GM23248 (cell line): Measurements from ENCODE around the gene GTF2H3. TPM values are rescaled to one million over a fixed set of nuclear protein-coding genes. Genes with fewer than 3 reads are reported as not detected.

ENCODE experiments used
- DNase-seq: peaks from one replicate; pipeline ENCODE4 v3.0.0-alpha.2; 2015
- H2AFZ ChIP-seq: fragments of 200-600 bp; sonication (generic); 2 replicates; pipeline ENCODE4 v1.6.1; 2016; ENCODE audit warnings: antibody characterized with exemption
- H3F3A ChIP-seq: fragments of 200-600 bp; sonication (generic); 2 replicates; pipeline ENCODE4 v1.6.1; 2016; ENCODE audit warnings: mild to moderate bottlenecking, antibody characterized with exemption, mixed run types; ENCODE audit not compliant: insufficient read depth
- H3K27ac ChIP-seq: fragments of 200-600 bp; sonication (generic); 2 replicates; pipeline ENCODE4 v1.5.1; 2016; ENCODE audit warnings: mild to moderate bottlenecking
- H3K27me3 ChIP-seq: fragments of 200-600 bp; sonication (generic); replicated peaks from 2 replicates; pipeline ENCODE4 v1.6.1; 2016; ENCODE audit warnings: mild to moderate bottlenecking; ENCODE audit not compliant: insufficient read depth
- H3K36me3 ChIP-seq: fragments of 200-600 bp; sonication (generic); 2 replicates; pipeline ENCODE4 v1.6.1; 2016; ENCODE audit warnings: low read depth, mild to moderate bottlenecking
- H3K4me1 ChIP-seq: fragments of 200-600 bp; sonication (generic); 2 replicates; pipeline ENCODE4 v1.6.1; 2016; ENCODE audit warnings: mild to moderate bottlenecking; ENCODE audit not compliant: insufficient read depth
- H3K4me2 ChIP-seq: fragments of 200-600 bp; sonication (generic); one replicate; pipeline ENCODE4 v1.6.1; 2016; ENCODE audit warnings: mild to moderate bottlenecking; ENCODE audit not compliant: unreplicated experiment
- H3K4me3 ChIP-seq: fragments of 200-600 bp; sonication (generic); 2 replicates; pipeline ENCODE4 v1.5.1; 2016; ENCODE audit warnings: mild to moderate bottlenecking
- H3K79me2 ChIP-seq: fragments of 200-600 bp; sonication (generic); 2 replicates; pipeline ENCODE4 v1.6.1; 2016; ENCODE audit warnings: mild to moderate bottlenecking; ENCODE audit not compliant: insufficient read depth
- H3K9ac ChIP-seq: fragments of 200-600 bp; sonication (generic); 2 replicates; pipeline ENCODE4 v1.6.1; 2016; ENCODE audit warnings: mild to moderate bottlenecking
- H3K9me2 ChIP-seq: fragments of 200-600 bp; sonication (generic); 2 replicates; pipeline ENCODE4 v1.6.1; 2016; ENCODE audit warnings: mixed run types, mild to moderate bottlenecking, moderate library complexity; ENCODE audit not compliant: insufficient read depth
- H3K9me3 ChIP-seq: fragments of 200-600 bp; sonication (generic); one replicate; pipeline ENCODE4 v1.6.1; 2017; ENCODE audit warnings: low read depth
- H4K20me1 ChIP-seq: fragments of 200-600 bp; sonication (generic); 2 replicates; pipeline ENCODE4 v1.6.0; 2016; ENCODE audit not compliant: insufficient read depth
- EZH2 ChIP-seq: fragments of 200-600 bp; sonication (generic); IDR thresholded peaks from 2 replicates; pipeline ENCODE4 v1.6.1; 2018; ENCODE audit warnings: antibody characterized with exemption, mild to moderate bottlenecking; ENCODE audit not compliant: insufficient read depth, poor library complexity, severe bottlenecking
- EZH2phosphoT487 ChIP-seq: fragments of 200-600 bp; sonication (generic); IDR thresholded peaks from 2 replicates; pipeline ENCODE4 v1.6.1; 2018; ENCODE audit warnings: antibody characterized with exemption, moderate library complexity, mild to moderate bottlenecking, low read depth; ENCODE audit not compliant: insufficient read depth
- WGBS, 2 experiments: methylation state at CpG; one replicate each; pipeline ENCODE4 v1.1.6; 2015 to 2017; ENCODE audit warnings: low lambda C conversion rate in 2 of 2, low coverage in 1 of 2; ENCODE audit errors: missing lambda C conversion rate in 2 of 2; 5-methylcytosine and 5-hydroxymethylcytosine counted together
- in situ Hi-C: fragments of 300-500 bp; cut with MboI; formaldehyde crosslinking; loops from 2 replicates; pipeline ENCODE4 v1.15.0; 2020
- polyA plus RNA-seq: library from polyadenylated mRNA; unstranded; fragments of >200 nt; fragmentation: Nextera tagmentation; extraction: Ambion mirVana; gene quantifications from 2 replicates; pipeline ENCODE4 v1.2.1, GENCODE V29; 2016
- total RNA-seq: library from RNA; depleted of rRNA; stranded (reverse); fragments of >200 nt; shearing (Covaris generic); gene quantifications from 2 replicates; pipeline ENCODE4 v1.2.3, GENCODE V29; 2014

Gene GTF2H3
- total and polyA plus RNA-seq, 2 experiments from 2014 or later, result 24.2 to 38.7 TPM

GRCh38 chr12:123614531-123614930 lies 19.1 kb upstream of the GTF2H3 start:
- peak; percentile 86 for DNase-seq
- TF ChIP-seq EZH2 (no peak), EZH2phosphoT487 (no peak)
- H3K36me3 ChIP-seq, result peaks cover 47% of the 10 kb centered on the region
- peaks cover 28% of the 10 kb centered on the region for H3F3A ChIP-seq
- no peaks in the 10 kb centered on the region for H3K9me3 ChIP-seq
- H3K4me1 ChIP-seq, result peaks cover 9% of the 10 kb centered on the region
- H3K9ac ChIP-seq, result peak overlapping the region; percentile 48
- H3K79me2 ChIP-seq, result peaks cover 22% of the 10 kb centered on the region; the same call in 1 of the 2 replicates
- H3K27me3 ChIP-seq, result no peaks in the 10 kb centered on the region
- H4K20me1 ChIP-seq, result no peaks in the 10 kb centered on the region
- H3K4me2 ChIP-seq, result no peak overlapping the region
- WGBS, 2 experiments, result 28% methylated on average over 4 of the region's 4 CpGs
- H3K27ac ChIP-seq, result peak overlapping the region; percentile 69
- no peak overlapping the region for H3K4me3 ChIP-seq
- in situ Hi-C loops, result no loop called here
- no peaks in the 10 kb centered on the region for H3K9me2 ChIP-seq
- no peak overlapping the region for H2AFZ ChIP-seq

GRCh38 chr12:123617144-123617543 lies 16.5 kb upstream of the GTF2H3 start:
- H3K27ac ChIP-seq, result no peak overlapping the region
- H3K27me3 ChIP-seq, result no peaks in the 10 kb centered on the region
- H3K9ac ChIP-seq, result no peak overlapping the region
- H3K9me3 ChIP-seq, result no peaks in the 10 kb centered on the region
- WGBS, 2 experiments, result 98% methylated on average over 3 of the region's 3 CpGs
- DNase-seq, result no peak
- H3K79me2 ChIP-seq, result peaks cover 12% of the 10 kb centered on the region; the same call in 1 of the 2 replicates
- H3F3A ChIP-seq, result peaks cover 47% of the 10 kb centered on the region
- no peaks in the 10 kb centered on the region for H3K9me2 ChIP-seq
- TF ChIP-seq EZH2 (no peak), EZH2phosphoT487 (no peak)
- peaks cover 9% of the 10 kb centered on the region for H3K4me1 ChIP-seq
- in situ Hi-C loops, result no loop called here
- H3K4me2 ChIP-seq, result no peak overlapping the region
- no peak overlapping the region for H2AFZ ChIP-seq
- peaks cover 50% of the 10 kb centered on the region for H3K36me3 ChIP-seq
- H3K4me3 ChIP-seq, result no peak overlapping the region
- no peaks in the 10 kb centered on the region for H4K20me1 ChIP-seq

- DNase-seq, result no peak
- peaks cover 50% of the 10 kb centered on the region for H3K36me3 ChIP-seq
Measured at GRCh38 chr12:123617580-123617979, 16.0 kb upstream of the GTF2H3 start.

GRCh38 chr12:123621101-123621500 lies 12.5 kb upstream of the GTF2H3 start:
- H3K9me3 ChIP-seq, result no peaks in the 10 kb centered on the region
- no peaks in the 10 kb centered on the region for H3K27me3 ChIP-seq
- H3K4me3 ChIP-seq, result no peak overlapping the region
- H3K9me2 ChIP-seq, result no peaks in the 10 kb centered on the region
- no peak overlapping the region for H2AFZ ChIP-seq
- H3K79me2 ChIP-seq, result peaks cover 6% of the 10 kb centered on the region; the same call in 1 of the 2 replicates
- DNase-seq, result peak; percentile 41
- no peak for TF ChIP-seq EZH2
- TF ChIP-seq EZH2phosphoT487, result no peak
- no peak overlapping the region for H3K9ac ChIP-seq
- H3F3A ChIP-seq, result peaks cover 32% of the 10 kb centered on the region
- 0 out of 2 replicates have a peak overlapping the region, but pooled peaks have one; percentile 22 for H3K27ac ChIP-seq
- no peaks in the 10 kb centered on the region for H3K4me1 ChIP-seq
- H4K20me1 ChIP-seq, result no peaks in the 10 kb centered on the region
- no peak overlapping the region for H3K4me2 ChIP-seq
- whole genome bisulfite sequencing, 2 experiments, result 33 to 40% methylated on average over 8 of the region's 8 CpGs
- H3K36me3 ChIP-seq, result peaks cover 61% of the 10 kb centered on the region
- in situ Hi-C loops, result no loop called here

More at GRCh38 chr12:123617580-123617979, 16.0 kb upstream of the GTF2H3 start:
- in situ Hi-C loops, result no loop called here
- H4K20me1 ChIP-seq, result no peaks in the 10 kb centered on the region
- no peak overlapping the region for H3K9ac ChIP-seq
- no peak overlapping the region for H2AFZ ChIP-seq
- H3K9me2 ChIP-seq, result no peaks in the 10 kb centered on the region
- H3K4me3 ChIP-seq, result no peak overlapping the region
- peaks cover 9% of the 10 kb centered on the region for H3K4me1 ChIP-seq
- WGBS, 2 experiments, result 89 to 94% methylated on average over 13 of the region's 13 CpGs
- peaks cover 49% of the 10 kb centered on the region for H3F3A ChIP-seq
- H3K79me2 ChIP-seq, result peaks cover 11% of the 10 kb centered on the region; the same call in 1 of the 2 replicates
- no peak overlapping the region for H3K4me2 ChIP-seq
- H3K27me3 ChIP-seq, result no peaks in the 10 kb centered on the region
- no peaks in the 10 kb centered on the region for H3K9me3 ChIP-seq
- no peak for TF ChIP-seq EZH2
- TF ChIP-seq EZH2phosphoT487, result no peak
- H3K27ac ChIP-seq, result no peak overlapping the region
